ENCODE results near the gene USP30.

Gene USP30

GRCh38 chr12:109130297-109131153 lies 78.1 kb downstream of the USP30 start:
- no peak for DNase-seq

GRCh38 chr12:109131154-109132050 lies 79.0 kb downstream of the USP30 start:
- peak; percentile 29 for DNase-seq

GRCh38 chr12:109134186-109134917 lies 82.0 kb downstream of the USP30 start:
- no peak for DNase-seq

- no peak for DNase-seq
Observed at GRCh38 chr12:109137055-109137454, 84.7 kb downstream of the USP30 start.
